ENCODE data around the gene SPATA12.
"Not testable (repeated sequence)": the region's sequence is repeated elsewhere in the genome, so short reads cannot be mapped to it uniquely, and the experiment has no call there.

Gene SPATA12

GRCh38 chr3:57078635-57079473 is 18.4 kb downstream of the SPATA12 start:
- peak overlapping the region; percentile 73 for H3K9ac ChIP-seq
- peak overlapping the region; percentile 99 for H3K4me2 ChIP-seq
- H3K4me3 ChIP-seq, result peak overlapping the region; percentile 72
- H4K20me1 ChIP-seq, result no peaks in the 10 kb centered on the region
- TF ChIP-seq Cebpa-rat (IDR thresholded peaks at IDR 0.05), result no peak
- peaks cover 22% of the 10 kb centered on the region for H3K4me1 ChIP-seq
- H3K27ac ChIP-seq, result peak overlapping the region; percentile 64
- peaks cover 18% of the 10 kb centered on the region for H3K27me3 ChIP-seq
- no peaks in the 10 kb centered on the region for H3K36me3 ChIP-seq
- H3K9me3 ChIP-seq, result no peaks in the 10 kb centered on the region

GRCh38 chr3:57079474-57079831 is 19.0 kb downstream of the SPATA12 start:
- H4K20me1 ChIP-seq, result no peaks in the 10 kb centered on the region
- H3K4me3 ChIP-seq, result peak overlapping the region; percentile 72
- peaks cover 22% of the 10 kb centered on the region for H3K4me1 ChIP-seq
- no peaks in the 10 kb centered on the region for H3K36me3 ChIP-seq
- H3K4me2 ChIP-seq, result peak overlapping the region; percentile 99
- no peak overlapping the region for H3K9ac ChIP-seq
- no peak overlapping the region for H3K27ac ChIP-seq
- H3K27me3 ChIP-seq, result peaks cover 18% of the 10 kb centered on the region
- H3K9me3 ChIP-seq, result no peaks in the 10 kb centered on the region
- TF ChIP-seq Cebpa-rat (IDR thresholded peaks at IDR 0.05), result no peak

- Histone ChIP-seq H3K4me2 (no peak overlapping the region), H3K27ac (no peak overlapping the region), H3K9me3 (no peaks in the 10 kb centered on the region), H3K4me1 (peaks cover 22% of the 10 kb centered on the region), H3K27me3 (peaks cover 18% of the 10 kb centered on the region), H3K36me3 (no peaks in the 10 kb centered on the region), H3K4me3 (no peak overlapping the region), H4K20me1 (no peaks in the 10 kb centered on the region), H3K9ac (no peak overlapping the region)
- no peak for TF ChIP-seq Cebpa-rat (IDR thresholded peaks at IDR 0.05)
Observed at GRCh38 chr3:57080171-57080570, 19.7 kb downstream of the SPATA12 start.

GRCh38 chr3:57081173-57081572 is 20.7 kb downstream of the SPATA12 start:
- Histone ChIP-seq H3K4me2 (no peak overlapping the region), H3K9me3 (no peaks in the 10 kb centered on the region), H4K20me1 (no peaks in the 10 kb centered on the region), H3K9ac (no peak overlapping the region), H3K36me3 (no peaks in the 10 kb centered on the region), H3K27me3 (peaks cover 18% of the 10 kb centered on the region), H3K27ac (no peak overlapping the region), H3K4me1 (peaks cover 22% of the 10 kb centered on the region), H3K4me3 (no peak overlapping the region)
- TF ChIP-seq Cebpa-rat (IDR thresholded peaks at IDR 0.05), result no peak

- Histone ChIP-seq H3K4me3 (no peak overlapping the region), H4K20me1 (no peaks in the 10 kb centered on the region), H3K4me1 (peaks cover 15% of the 10 kb centered on the region), H3K27me3 (peaks cover 18% of the 10 kb centered on the region), H3K9me3 (no peaks in the 10 kb centered on the region), H3K4me2 (no peak overlapping the region), H3K9ac (no peak overlapping the region), H3K27ac (no peak overlapping the region), H3K36me3 (no peaks in the 10 kb centered on the region)
- no peak for TF ChIP-seq Cebpa-rat (IDR thresholded peaks at IDR 0.05)
Observed at GRCh38 chr3:57082481-57082880, 22.0 kb downstream of the SPATA12 start.

- H3K9ac ChIP-seq, H3K9me3 ChIP-seq, H3K4me1 ChIP-seq, H3K4me3 ChIP-seq, H3K27ac ChIP-seq, H3K36me3 ChIP-seq, H3K4me2 ChIP-seq, H4K20me1 ChIP-seq: not testable (repeated sequence)
- H3K27me3 ChIP-seq, result peaks cover 18% of the 10 kb centered on the region
Observed at GRCh38 chr3:57083266-57083995, 23.0 kb downstream of the SPATA12 start.

GRCh38 chr3:57085211-57085610 is 24.7 kb downstream of the SPATA12 start:
- Histone ChIP-seq H3K4me3 (no peak overlapping the region), H3K27ac (no peak overlapping the region), H4K20me1 (no peaks in the 10 kb centered on the region), H3K9ac (no peak overlapping the region), H3K4me1 (no peaks in the 10 kb centered on the region), H3K9me3 (no peaks in the 10 kb centered on the region), H3K4me2 (no peak overlapping the region), H3K36me3 (no peaks in the 10 kb centered on the region), H3K27me3 (peaks cover 2% of the 10 kb centered on the region; the same call in 1 of the 2 replicates)
- TF ChIP-seq Cebpa-rat (IDR thresholded peaks at IDR 0.05), result no peak

GRCh38 chr3:57086201-57086600 is 25.7 kb downstream of the SPATA12 start:
- H3K9me3 ChIP-seq, result no peaks in the 10 kb centered on the region
- H3K4me1 ChIP-seq, result no peaks in the 10 kb centered on the region
- no peak overlapping the region for H3K27ac ChIP-seq
- H3K27me3 ChIP-seq, result no peaks in the 10 kb centered on the region
- no peaks in the 10 kb centered on the region for H3K36me3 ChIP-seq
- no peak overlapping the region for H3K9ac ChIP-seq
- no peak overlapping the region for H3K4me2 ChIP-seq
- H4K20me1 ChIP-seq, result no peaks in the 10 kb centered on the region
- H3K4me3 ChIP-seq, result no peak overlapping the region
- no peak for TF ChIP-seq Cebpa-rat (IDR thresholded peaks at IDR 0.05)

GRCh38 chr3:57087361-57088092 is 27.1 kb downstream of the SPATA12 start:
- TF ChIP-seq Cebpa-rat (IDR thresholded peaks at IDR 0.05), result no peak

GRCh38 chr3:57088503-57088902 is 28.0 kb downstream of the SPATA12 start:
- Histone ChIP-seq H3K36me3 (no peaks in the 10 kb centered on the region), H3K27ac (no peak overlapping the region), H3K27me3 (no peaks in the 10 kb centered on the region), H4K20me1 (no peaks in the 10 kb centered on the region), H3K9ac (no peak overlapping the region), H3K4me1 (no peaks in the 10 kb centered on the region), H3K4me3 (no peak overlapping the region), H3K9me3 (no peaks in the 10 kb centered on the region), H3K4me2 (no peak overlapping the region)
- TF ChIP-seq Cebpa-rat (IDR thresholded peaks at IDR 0.05), result no peak

More at GRCh38 chr3:57087361-57088092, 27.1 kb downstream of the SPATA12 start:
- no peaks in the 10 kb centered on the region for H3K9me3 ChIP-seq
- H4K20me1 ChIP-seq, result no peaks in the 10 kb centered on the region
- no peaks in the 10 kb centered on the region for H3K36me3 ChIP-seq
- H3K27ac ChIP-seq, result no peak overlapping the region
- no peaks in the 10 kb centered on the region for H3K27me3 ChIP-seq
- H3K4me2 ChIP-seq, result no peak overlapping the region
- H3K4me3 ChIP-seq, result no peak overlapping the region
- no peaks in the 10 kb centered on the region for H3K4me1 ChIP-seq
- H3K9ac ChIP-seq, result no peak overlapping the region

Data from BLaER1 (cell line).